Measurements from ENCODE around the gene LHX3. TPM values are rescaled to one million over a fixed set of nuclear protein-coding genes. Genes with fewer than 3 reads are reported as not detected.

Gene LHX3
- total RNA-seq, 2 donors from 2014 or later = 1.3 TPM; not detected in 1

GRCh38 chr9:136185066-136185465 lies 19.9 kb downstream of the LHX3 start:
- Histone ChIP-seq H3K36me3 (no peaks in the 10 kb centered on the region), H3K27me3 (replicated peaks; ENCODE audit: insufficient read depth) (peaks cover 5% of the 10 kb centered on the region), H3K9me3 (no peaks in the 10 kb centered on the region), H3K27ac (no peak overlapping the region), H3K4me3 (no peak overlapping the region), H3K4me1 (replicated peaks) (no peaks in the 10 kb centered on the region)
- TF ChIP-seq POLR2A (IDR thresholded peaks at IDR 0.05) = no peak
- no peak for TF ChIP-seq CTCF (IDR thresholded peaks at IDR 0.05)
- no peak for TF ChIP-seq POLR2AphosphoS5 (IDR thresholded peaks at IDR 0.05)
- no peak for DNase-seq (ENCODE audit: low spot score)
- 36% methylated on average over 19 of the region's 19 CpGs for WGBS
- intact Hi-C loops (cut with DNase I) = no loop called here

DNA sequence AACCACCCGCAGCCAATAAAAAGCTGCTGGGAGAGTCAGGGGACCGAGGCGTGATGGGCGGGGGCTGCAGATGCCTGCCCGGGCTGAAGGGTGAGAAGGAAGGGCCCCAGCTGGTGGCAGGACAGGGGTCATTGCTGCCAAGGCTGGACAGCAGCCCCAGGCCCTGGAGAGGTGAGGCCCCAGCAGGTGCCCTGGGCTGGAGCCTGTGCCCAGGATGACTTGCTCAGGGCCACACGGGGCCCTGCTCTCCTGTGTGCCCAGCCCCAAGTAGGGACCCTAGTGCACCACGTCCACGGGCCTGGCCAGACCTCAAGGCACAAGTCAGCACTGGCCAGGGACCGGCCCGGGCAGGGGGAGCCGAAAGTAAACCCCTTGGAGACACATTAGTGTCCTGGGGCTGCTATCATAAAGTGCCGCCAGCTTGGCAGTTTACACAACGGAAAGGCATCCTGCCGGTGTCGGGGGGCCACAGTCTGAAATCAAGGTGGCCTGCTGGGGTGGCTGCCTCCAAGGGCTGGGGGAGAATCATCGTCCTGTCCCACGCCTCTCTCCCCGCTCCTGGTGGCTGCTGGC lies 22.0 kb downstream of the LHX3 start:
- TF ChIP-seq POLR2A (IDR thresholded peaks at IDR 0.05) (no peak), CTCF (IDR thresholded peaks at IDR 0.05) (no peak), POLR2AphosphoS5 (IDR thresholded peaks at IDR 0.05) (no peak)
- H3K27me3 ChIP-seq (replicated peaks; ENCODE audit: insufficient read depth) = peaks cover 7% of the 10 kb centered on the region
- 70% methylated on average over 18 of the region's 18 CpGs for WGBS
- H3K4me1 ChIP-seq (replicated peaks) = no peaks in the 10 kb centered on the region
- no peak overlapping the region for H3K27ac ChIP-seq
- H3K9me3 ChIP-seq = no peaks in the 10 kb centered on the region
- H3K36me3 ChIP-seq = no peaks in the 10 kb centered on the region
- DNase-seq (ENCODE audit: low spot score) = no peak
- intact Hi-C loops (cut with DNase I) = no loop called here
- H3K4me3 ChIP-seq = no peak overlapping the region

DNA sequence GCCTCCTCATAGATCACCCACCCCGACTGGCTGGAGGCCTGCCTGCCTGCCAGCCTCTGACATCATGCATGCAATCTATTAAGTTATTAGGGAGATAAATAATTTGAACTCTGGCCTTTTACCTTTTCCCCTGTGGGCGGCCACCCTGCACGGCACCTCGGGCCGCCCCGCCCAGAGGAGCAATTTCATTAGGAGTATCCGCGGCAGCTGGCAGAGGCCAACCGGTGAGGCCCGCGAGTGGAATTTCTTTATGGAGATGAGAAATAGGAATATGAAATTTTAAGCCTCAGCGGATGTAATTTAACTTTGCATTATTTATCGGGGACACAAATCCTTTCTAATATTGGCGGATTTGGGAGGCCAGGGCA lies 22.5 kb downstream of the LHX3 start:
- Histone ChIP-seq H3K4me3 (no peak overlapping the region), H3K4me1 (replicated peaks) (no peaks in the 10 kb centered on the region), H3K36me3 (no peaks in the 10 kb centered on the region), H3K9me3 (no peaks in the 10 kb centered on the region), H3K27me3 (replicated peaks; ENCODE audit: insufficient read depth) (peaks cover 2% of the 10 kb centered on the region), H3K27ac (no peak overlapping the region)
- DNase-seq (ENCODE audit: low spot score) = no peak
- WGBS = 85% methylated on average over 14 of the region's 14 CpGs
- intact Hi-C loops (cut with DNase I) = no loop called here
- TF ChIP-seq POLR2AphosphoS5 (IDR thresholded peaks at IDR 0.05) = no peak
- no peak for TF ChIP-seq POLR2A (IDR thresholded peaks at IDR 0.05)
- TF ChIP-seq CTCF (IDR thresholded peaks at IDR 0.05) = no peak

- no peak overlapping the region for H3K4me3 ChIP-seq
- peaks cover 2% of the 10 kb centered on the region for H3K27me3 ChIP-seq (replicated peaks; ENCODE audit: insufficient read depth)
- H3K27ac ChIP-seq = no peak overlapping the region
- no peak for TF ChIP-seq POLR2AphosphoS5 (IDR thresholded peaks at IDR 0.05)
- no peak for TF ChIP-seq CTCF (IDR thresholded peaks at IDR 0.05)
- TF ChIP-seq POLR2A (IDR thresholded peaks at IDR 0.05) = no peak
- intact Hi-C loops (cut with DNase I) = no loop called here
- no peaks in the 10 kb centered on the region for H3K9me3 ChIP-seq
- no peaks in the 10 kb centered on the region for H3K36me3 ChIP-seq
- WGBS = 81% methylated on average over 8 of the region's 8 CpGs
- no peak for DNase-seq (ENCODE audit: low spot score)
- H3K4me1 ChIP-seq (replicated peaks) = no peaks in the 10 kb centered on the region
Measured at GRCh38 chr9:136181784-136182419, 23.0 kb downstream of the LHX3 start.

DNA sequence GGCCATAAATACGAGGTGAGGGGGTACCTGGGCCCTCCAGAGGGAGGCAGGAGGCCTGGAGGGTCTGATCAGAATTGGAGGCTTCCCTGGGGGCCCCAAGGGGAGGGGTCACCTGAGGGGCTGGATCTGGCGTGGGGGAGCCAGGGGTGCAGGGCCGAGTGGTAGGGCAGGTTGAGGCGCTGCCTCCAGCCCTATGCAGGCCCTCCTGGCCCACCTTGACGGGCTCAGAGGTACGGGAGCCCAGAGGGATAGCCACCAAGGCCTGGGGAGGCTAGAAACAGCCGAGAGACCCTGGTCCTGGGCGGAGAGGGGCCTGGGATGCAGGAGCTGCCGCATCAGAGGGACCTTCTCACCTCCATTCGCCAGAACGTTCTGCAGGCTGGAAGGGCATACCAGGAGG lies 24.3 kb downstream of the LHX3 start:
- Histone ChIP-seq H3K4me3 (no peak overlapping the region), H3K27ac (no peak overlapping the region), H3K9me3 (no peaks in the 10 kb centered on the region), H3K36me3 (no peaks in the 10 kb centered on the region), H3K27me3 (replicated peaks; ENCODE audit: insufficient read depth) (peaks cover 2% of the 10 kb centered on the region), H3K4me1 (replicated peaks) (no peaks in the 10 kb centered on the region)
- no peak for DNase-seq (ENCODE audit: low spot score)
- intact Hi-C loops (cut with DNase I) = no loop called here
- TF ChIP-seq POLR2AphosphoS5 (IDR thresholded peaks at IDR 0.05) (no peak), CTCF (IDR thresholded peaks at IDR 0.05) (no peak), POLR2A (IDR thresholded peaks at IDR 0.05) (no peak)
- 90% methylated on average over 11 of the region's 11 CpGs for WGBS

All from prostate gland (tissue), 2 donors.